ENCODE results near the gene BSPRY. TPM values are rescaled to one million over a fixed set of nuclear protein-coding genes. Genes with fewer than 3 reads are reported as not detected.

Gene BSPRY
- total RNA-seq, 1 experiment from 2014 or later = 6.4 TPM

GRCh38 chr9:113370806-113371325 is 21.5 kb downstream of the BSPRY start (continued):
- TF ChIP-seq STAT6 (CRISPR knock-in tag; conservative IDR thresholded peaks at IDR 0.05; ENCODE audit: low read depth) = no peak
- no peak for TF ChIP-seq KAT7 (CRISPR knock-in tag; IDR thresholded peaks at IDR 0.05; ENCODE audit: borderline replicate concordance)

- peaks cover 4% of the 10 kb centered on the region for H3K4me1 Mint-ChIP-seq
- no peak for ATAC-seq
- H3K4me3 Mint-ChIP-seq = no peak overlapping the region
- ChIA-PET POLR2A (no interaction called here), CTCF (no interaction called here)
- TF ChIP-seq ZNF423 (CRISPR knock-in tag; IDR thresholded peaks at IDR 0.05) (no peak), AR (CRISPR knock-in tag; IDR thresholded peaks at IDR 0.05) (no peak), PREB (CRISPR knock-in tag; IDR thresholded peaks at IDR 0.05; ENCODE audit: borderline replicate concordance) (no peak), KAT7 (CRISPR knock-in tag; IDR thresholded peaks at IDR 0.05; ENCODE audit: borderline replicate concordance) (no peak), NFE2L1 (CRISPR knock-in tag; IDR thresholded peaks at IDR 0.05) (no peak), ARID4B (CRISPR knock-in tag; IDR thresholded peaks at IDR 0.05; ENCODE audit: borderline replicate concordance) (no peak), TEAD4 (CRISPR knock-in tag; IDR thresholded peaks at IDR 0.05) (no peak), TCF7 (CRISPR knock-in tag; IDR thresholded peaks at IDR 0.05; ENCODE audit: low read depth) (no peak), NR2C2 (CRISPR knock-in tag; IDR thresholded peaks at IDR 0.05) (no peak), MLX (CRISPR knock-in tag; IDR thresholded peaks at IDR 0.05) (no peak), HMGXB4 (CRISPR knock-in tag; IDR thresholded peaks at IDR 0.05) (no peak), USF1 (CRISPR knock-in tag; IDR thresholded peaks at IDR 0.05) (no peak), SP1 (CRISPR knock-in tag; conservative IDR thresholded peaks at IDR 0.05) (no peak), SMAD4 (CRISPR knock-in tag; IDR thresholded peaks at IDR 0.05) (no peak)
- DNase-seq (ENCODE audit: low spot score) = no peak
- no peak overlapping the region for H3K27ac Mint-ChIP-seq
- H3K9me3 Mint-ChIP-seq = no peaks in the 10 kb centered on the region
- peaks cover 11% of the 10 kb centered on the region for H3K36me3 Mint-ChIP-seq
- no peaks in the 10 kb centered on the region for H3K27me3 Mint-ChIP-seq (ENCODE audit: low read depth)
Measured at GRCh38 chr9:113372059-113372458, 22.7 kb downstream of the BSPRY start.

Data from WTC11 (cell line).